Osteoblast (primary cell): ENCODE results near the gene LOC101059915.
A peak's percentile ranks its signal among the peaks of the same experiment; 100 is the strongest.

ENCODE experiments used
- DNase-seq: peaks from one replicate; pipeline ENCODE4 v3.0.0; 2011; ENCODE audit warnings: low spot score, mixed read lengths; ENCODE audit not compliant: insufficient read length; ENCODE audit errors: missing footprints
- H2AFZ ChIP-seq: 2 replicates; pipeline ENCODE4 v1.6.0; 2011; ENCODE audit warnings: mild to moderate bottlenecking, low read length
- H3K27ac ChIP-seq: 2 replicates; pipeline ENCODE4 v1.5.1; 2011; ENCODE audit warnings: mild to moderate bottlenecking, low read depth, low read length, moderate library complexity
- H3K27me3 ChIP-seq: 2 replicates; pipeline ENCODE4 v1.6.0; 2012; ENCODE audit warnings: mild to moderate bottlenecking, control low read depth, inconsistent platforms, low read length, moderate library complexity; ENCODE audit not compliant: insufficient read depth
- H3K36me3 ChIP-seq: 2 replicates; pipeline ENCODE4 v1.5.1; 2011; ENCODE audit warnings: mild to moderate bottlenecking, low read length, control low read depth, moderate library complexity; ENCODE audit not compliant: insufficient read depth
- H3K4me1 ChIP-seq: 2 replicates; pipeline ENCODE4 v1.5.1; 2011; ENCODE audit warnings: mild to moderate bottlenecking, low read length, control low read depth, moderate library complexity; ENCODE audit not compliant: insufficient read depth
- H3K4me2 ChIP-seq: 2 replicates; pipeline ENCODE4 v1.6.0; 2011; ENCODE audit warnings: mild to moderate bottlenecking, low read length; ENCODE audit not compliant: insufficient read depth
- H3K4me3 ChIP-seq: fragments of 200-600 bp; sonication (generic); 3 replicates; pipeline ENCODE4 v1.5.1; 2012; ENCODE audit warnings: mild to moderate bottlenecking, low read length, inconsistent platforms; ENCODE audit not compliant: insufficient read depth
- H3K79me2 ChIP-seq: 2 replicates; pipeline ENCODE4 v1.6.0; 2012; ENCODE audit warnings: mild to moderate bottlenecking, low read length, control low read depth, inconsistent platforms; ENCODE audit not compliant: insufficient read depth
- H3K9me3 ChIP-seq: 2 replicates; pipeline ENCODE4 v1.5.1; 2011; ENCODE audit warnings: low read depth, low read length, control low read depth
- H4K20me1 ChIP-seq: 2 replicates; pipeline ENCODE4 v1.6.0; 2012; ENCODE audit warnings: mild to moderate bottlenecking, low read length, control low read depth; ENCODE audit not compliant: insufficient read depth
- TF ChIP-seq, protein P1 (sequence below): IDR thresholded peaks from 2 replicates; pipeline ENCODE4 v1.5.1; 2011; ENCODE audit warnings: mild to moderate bottlenecking, low read depth, low read length, moderate library complexity; ENCODE audit errors: extremely low read depth

LOC101059915 gene

DNA sequence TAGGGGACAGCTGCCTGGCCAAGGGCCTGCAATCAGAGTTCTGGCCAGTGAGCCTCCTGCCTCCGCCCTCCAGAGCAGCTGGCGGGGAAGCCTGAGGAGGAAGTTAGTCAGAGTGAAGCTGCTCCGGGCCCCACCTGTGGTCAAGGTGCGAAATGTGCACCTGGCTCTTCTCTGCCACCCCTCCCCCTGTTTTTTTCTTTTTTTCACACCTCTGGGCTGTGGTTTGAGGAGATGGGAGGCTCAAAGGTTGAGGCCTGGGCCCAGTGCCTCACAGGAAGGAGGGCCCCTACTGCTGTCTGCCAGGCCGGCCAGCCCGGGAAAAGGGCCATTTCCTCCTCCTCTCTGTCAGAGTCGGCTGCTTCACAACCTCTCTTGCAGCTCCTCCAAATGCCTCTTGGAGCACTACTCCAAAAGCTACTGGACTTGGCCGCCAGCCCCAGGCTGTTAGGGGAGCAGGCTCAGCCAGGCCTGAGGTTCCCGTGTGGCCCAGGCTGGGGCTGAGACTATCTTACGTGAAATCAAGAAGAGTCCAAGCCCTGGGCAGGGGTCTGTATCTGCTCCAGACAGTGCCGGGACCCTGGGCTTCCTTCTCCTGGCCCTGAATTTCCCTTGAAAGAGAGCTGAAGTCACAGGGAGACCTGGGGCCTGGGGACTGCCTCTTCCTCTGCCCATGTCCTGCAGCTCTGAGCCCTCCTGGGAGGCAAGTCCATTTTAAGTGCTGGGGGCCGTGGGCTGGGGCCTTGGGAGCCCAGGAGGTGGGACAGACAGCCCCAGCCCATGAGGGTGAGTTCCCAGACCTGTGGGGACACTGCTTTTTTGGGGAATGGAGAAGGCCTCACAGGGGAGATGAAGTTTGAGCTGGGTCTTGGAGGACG lies 44.5 kb upstream of the LOC101059915 start:
- no peaks in the 10 kb centered on the region for H3K9me3 ChIP-seq
- H3K27me3 ChIP-seq, result no peaks in the 10 kb centered on the region
- TF ChIP-seq, protein P1, sequence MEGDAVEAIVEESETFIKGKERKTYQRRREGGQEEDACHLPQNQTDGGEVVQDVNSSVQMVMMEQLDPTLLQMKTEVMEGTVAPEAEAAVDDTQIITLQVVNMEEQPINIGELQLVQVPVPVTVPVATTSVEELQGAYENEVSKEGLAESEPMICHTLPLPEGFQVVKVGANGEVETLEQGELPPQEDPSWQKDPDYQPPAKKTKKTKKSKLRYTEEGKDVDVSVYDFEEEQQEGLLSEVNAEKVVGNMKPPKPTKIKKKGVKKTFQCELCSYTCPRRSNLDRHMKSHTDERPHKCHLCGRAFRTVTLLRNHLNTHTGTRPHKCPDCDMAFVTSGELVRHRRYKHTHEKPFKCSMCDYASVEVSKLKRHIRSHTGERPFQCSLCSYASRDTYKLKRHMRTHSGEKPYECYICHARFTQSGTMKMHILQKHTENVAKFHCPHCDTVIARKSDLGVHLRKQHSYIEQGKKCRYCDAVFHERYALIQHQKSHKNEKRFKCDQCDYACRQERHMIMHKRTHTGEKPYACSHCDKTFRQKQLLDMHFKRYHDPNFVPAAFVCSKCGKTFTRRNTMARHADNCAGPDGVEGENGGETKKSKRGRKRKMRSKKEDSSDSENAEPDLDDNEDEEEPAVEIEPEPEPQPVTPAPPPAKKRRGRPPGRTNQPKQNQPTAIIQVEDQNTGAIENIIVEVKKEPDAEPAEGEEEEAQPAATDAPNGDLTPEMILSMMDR, result no peak
- H3K79me2 ChIP-seq, result no peaks in the 10 kb centered on the region
- no peaks in the 10 kb centered on the region for H3K36me3 ChIP-seq
- no peak overlapping the region for H3K4me3 ChIP-seq
- no peaks in the 10 kb centered on the region for H3K4me1 ChIP-seq
- H2AFZ ChIP-seq, result no peak overlapping the region
- DNase-seq, result peak; percentile 89
- no peak overlapping the region for H3K4me2 ChIP-seq
- no peak overlapping the region for H3K27ac ChIP-seq
- peaks cover 6% of the 10 kb centered on the region for H4K20me1 ChIP-seq

DNA sequence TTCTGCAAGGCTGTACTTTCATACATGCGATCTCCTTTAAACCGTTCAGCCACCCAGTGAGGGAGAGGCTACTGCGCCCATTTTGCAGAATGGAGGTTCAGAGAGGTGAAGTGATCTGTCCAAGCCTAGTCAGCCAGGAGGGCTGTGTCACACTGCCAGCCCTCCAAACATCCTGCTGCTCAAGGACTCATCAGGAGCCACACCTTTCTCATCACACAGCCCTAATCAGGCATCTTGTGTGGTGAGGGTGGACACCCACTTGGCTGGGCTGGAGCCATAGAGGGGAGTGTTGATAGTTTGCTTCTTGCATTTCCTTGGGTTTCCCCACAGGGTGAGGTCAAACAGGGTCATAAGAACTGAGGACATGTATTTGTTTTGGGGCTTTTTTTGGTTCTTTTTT lies 43.6 kb upstream of the LOC101059915 start:
- DNase-seq, result no peak
- H3K27ac ChIP-seq, result no peak overlapping the region
- H2AFZ ChIP-seq, result no peak overlapping the region
- peaks cover 6% of the 10 kb centered on the region for H4K20me1 ChIP-seq
- H3K4me3 ChIP-seq, result no peak overlapping the region
- TF ChIP-seq, protein P1, result no peak
- H3K36me3 ChIP-seq, result no peaks in the 10 kb centered on the region
- no peaks in the 10 kb centered on the region for H3K27me3 ChIP-seq
- no peaks in the 10 kb centered on the region for H3K79me2 ChIP-seq
- H3K4me2 ChIP-seq, result no peak overlapping the region
- H3K9me3 ChIP-seq, result no peaks in the 10 kb centered on the region
- no peaks in the 10 kb centered on the region for H3K4me1 ChIP-seq

DNA sequence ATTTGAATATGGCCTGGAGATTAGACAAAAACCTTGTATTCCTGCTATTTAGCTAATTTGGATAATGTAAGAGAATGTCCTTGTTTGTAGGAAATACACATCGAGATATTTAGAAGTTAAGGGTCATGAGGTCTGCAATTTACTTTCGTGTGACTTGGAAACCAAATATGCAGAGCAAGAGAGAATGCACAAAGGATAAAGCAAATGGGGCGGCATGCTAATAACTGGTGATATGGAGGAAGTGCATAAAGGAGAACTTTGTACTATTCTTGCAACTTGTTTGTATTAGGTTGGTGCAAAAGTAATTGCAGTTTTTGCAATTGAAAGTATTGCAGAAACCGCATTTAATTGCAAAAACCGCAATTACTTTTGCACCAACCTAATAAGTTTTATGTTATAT lies 41.9 kb upstream of the LOC101059915 start:
- no peaks in the 10 kb centered on the region for H3K79me2 ChIP-seq
- H3K4me2 ChIP-seq, result no peak overlapping the region
- H3K9me3 ChIP-seq, result no peaks in the 10 kb centered on the region
- H3K27ac ChIP-seq, result no peak overlapping the region
- H2AFZ ChIP-seq, result no peak overlapping the region
- no peak for DNase-seq
- H3K36me3 ChIP-seq, result no peaks in the 10 kb centered on the region
- no peaks in the 10 kb centered on the region for H3K27me3 ChIP-seq
- H4K20me1 ChIP-seq, result peaks cover 3% of the 10 kb centered on the region
- TF ChIP-seq, protein P1, result no peak
- no peak overlapping the region for H3K4me3 ChIP-seq
- no peaks in the 10 kb centered on the region for H3K4me1 ChIP-seq

DNA sequence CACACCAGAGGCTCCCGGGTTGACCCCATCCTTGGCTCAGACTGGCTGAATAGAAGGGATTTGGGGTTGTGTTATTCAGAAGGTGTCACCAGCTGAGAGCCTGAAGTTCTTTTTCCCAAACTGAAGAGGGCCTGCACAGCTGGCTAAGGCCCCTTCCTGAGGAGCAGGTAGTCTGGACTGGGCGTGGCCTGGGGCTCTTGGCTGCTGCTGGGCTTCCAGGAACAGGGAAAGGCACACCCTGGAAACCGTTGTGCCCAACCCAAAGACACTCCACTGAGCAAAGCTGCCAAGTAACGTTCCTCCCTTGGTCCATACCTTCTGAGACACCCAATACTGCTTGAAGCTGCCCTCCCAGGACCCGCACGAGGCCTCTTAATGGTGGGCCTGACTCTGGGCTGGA lies 40.8 kb upstream of the LOC101059915 start:
- TF ChIP-seq, protein P1, result no peak
- no peaks in the 10 kb centered on the region for H3K4me1 ChIP-seq
- no peaks in the 10 kb centered on the region for H3K79me2 ChIP-seq
- no peaks in the 10 kb centered on the region for H3K9me3 ChIP-seq
- H4K20me1 ChIP-seq, result peaks cover 3% of the 10 kb centered on the region
- H3K4me3 ChIP-seq, result no peak overlapping the region
- no peaks in the 10 kb centered on the region for H3K36me3 ChIP-seq
- H3K4me2 ChIP-seq, result no peak overlapping the region
- no peak overlapping the region for H2AFZ ChIP-seq
- no peak overlapping the region for H3K27ac ChIP-seq
- no peaks in the 10 kb centered on the region for H3K27me3 ChIP-seq
- DNase-seq, result no peak
